Neural cell (in vitro differentiated cells): ENCODE data around the gene SMG6.

Source experiments
- EP300 ChIP-seq: fragments of 450-650 bp; conservative IDR thresholded peaks from 2 replicates; pipeline ENCODE4 v1.6.1; 2014; ENCODE audit warnings: antibody characterized with exemption, mild to moderate bottlenecking, moderate library complexity; ENCODE audit not compliant: poor library complexity, severe bottlenecking
- EZH2 ChIP-seq: fragments of 200-600, 300-800 bp; shearing (Covaris generic), sonication (generic); IDR thresholded peaks from 2 replicates; pipeline ENCODE4 v1.6.1; 2014; ENCODE audit warnings: antibody characterized with exemption, low read length, borderline replicate concordance, mild to moderate bottlenecking; ENCODE audit not compliant: insufficient read depth, poor library complexity, severe bottlenecking
- POLR2AphosphoS5 ChIP-seq: IDR thresholded peaks from 2 replicates; pipeline ENCODE4 v1.6.1; 2012
- SMC3 ChIP-seq: fragments of 450-650 bp; conservative IDR thresholded peaks from 2 replicates; pipeline ENCODE4 v1.6.1; 2014; ENCODE audit warnings: antibody characterized with exemption, mild to moderate bottlenecking, moderate library complexity; ENCODE audit not compliant: poor library complexity
- TAF1 ChIP-seq: IDR thresholded peaks from 2 replicates; pipeline ENCODE4 v1.6.1; 2012; ENCODE audit warnings: low read depth
- TF ChIP-seq, protein P1 (sequence below): fragments of 450-650 bp; IDR thresholded peaks from 2 replicates; pipeline ENCODE4 v1.5.1; 2014; ENCODE audit warnings: antibody characterized with exemption, mild to moderate bottlenecking, moderate library complexity; ENCODE audit not compliant: poor library complexity, severe bottlenecking

DNA sequence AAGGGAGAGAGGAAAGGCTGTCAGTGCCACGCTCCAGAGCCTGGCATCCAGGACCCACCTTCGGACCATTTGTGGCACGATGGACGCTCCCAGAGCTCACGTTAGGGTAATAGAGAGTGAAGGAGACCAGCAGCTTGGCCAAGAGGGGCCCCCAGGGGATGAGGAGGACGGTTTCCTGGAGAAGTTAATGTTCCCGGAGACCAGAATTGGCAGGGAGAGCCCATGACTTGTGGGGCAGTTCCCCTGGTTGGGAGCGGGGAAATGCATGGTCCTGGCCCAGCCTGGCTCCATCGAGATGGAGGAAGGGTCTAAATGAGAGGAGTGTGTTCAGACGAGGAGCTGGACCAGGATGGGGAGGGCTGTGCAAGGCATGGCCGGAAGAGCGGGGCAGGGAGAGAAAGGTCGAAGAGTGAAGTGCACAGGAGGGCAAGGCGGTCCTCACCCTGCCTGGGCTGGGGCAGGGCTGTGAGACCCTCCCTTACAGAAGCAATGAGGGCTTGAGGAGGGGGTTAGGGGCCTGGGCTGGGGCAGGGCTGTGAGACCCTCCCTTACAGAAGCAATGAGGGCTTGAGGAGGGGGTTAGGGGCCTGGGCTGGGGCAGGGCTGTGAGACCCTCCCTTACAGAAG lies 251.5 kb downstream of the SMG6 start:
- TF ChIP-seq, protein P1, sequence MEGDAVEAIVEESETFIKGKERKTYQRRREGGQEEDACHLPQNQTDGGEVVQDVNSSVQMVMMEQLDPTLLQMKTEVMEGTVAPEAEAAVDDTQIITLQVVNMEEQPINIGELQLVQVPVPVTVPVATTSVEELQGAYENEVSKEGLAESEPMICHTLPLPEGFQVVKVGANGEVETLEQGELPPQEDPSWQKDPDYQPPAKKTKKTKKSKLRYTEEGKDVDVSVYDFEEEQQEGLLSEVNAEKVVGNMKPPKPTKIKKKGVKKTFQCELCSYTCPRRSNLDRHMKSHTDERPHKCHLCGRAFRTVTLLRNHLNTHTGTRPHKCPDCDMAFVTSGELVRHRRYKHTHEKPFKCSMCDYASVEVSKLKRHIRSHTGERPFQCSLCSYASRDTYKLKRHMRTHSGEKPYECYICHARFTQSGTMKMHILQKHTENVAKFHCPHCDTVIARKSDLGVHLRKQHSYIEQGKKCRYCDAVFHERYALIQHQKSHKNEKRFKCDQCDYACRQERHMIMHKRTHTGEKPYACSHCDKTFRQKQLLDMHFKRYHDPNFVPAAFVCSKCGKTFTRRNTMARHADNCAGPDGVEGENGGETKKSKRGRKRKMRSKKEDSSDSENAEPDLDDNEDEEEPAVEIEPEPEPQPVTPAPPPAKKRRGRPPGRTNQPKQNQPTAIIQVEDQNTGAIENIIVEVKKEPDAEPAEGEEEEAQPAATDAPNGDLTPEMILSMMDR = no peak
- TF ChIP-seq EZH2 (no peak), POLR2AphosphoS5 (no peak), TAF1 (no peak), SMC3 (no peak), EP300 (no peak)
